Ishikawa (cell line): Measurements from ENCODE around the gene HABP2.

Experiments used
- CEBPB ChIP-seq: IDR thresholded peaks from 2 replicates; pipeline ENCODE4 v1.6.1; 2012
- CREB1 ChIP-seq: IDR thresholded peaks from 2 replicates; pipeline ENCODE4 v1.6.1; 2012; ENCODE audit warnings: low read depth
- EGR1 ChIP-seq: IDR thresholded peaks from 2 replicates; pipeline ENCODE4 v1.6.1; 2012
- EP300 ChIP-seq: IDR thresholded peaks from 2 replicates; pipeline ENCODE4 v1.6.1; 2012; ENCODE audit warnings: borderline replicate concordance
- FOXM1 ChIP-seq: IDR thresholded peaks from 2 replicates; pipeline ENCODE4 v1.6.1; 2012; ENCODE audit warnings: low read depth, borderline replicate concordance
- NFIC ChIP-seq: IDR thresholded peaks from 2 replicates; pipeline ENCODE4 v1.6.1; 2012
- RAD21 ChIP-seq: IDR thresholded peaks from 2 replicates; pipeline ENCODE4 v1.6.1; 2012; ENCODE audit warnings: low read depth
- REST ChIP-seq: IDR thresholded peaks from 2 replicates; pipeline ENCODE4 v1.6.1; 2012; ENCODE audit warnings: low read depth, mild to moderate bottlenecking
- TAF1 ChIP-seq: IDR thresholded peaks from 2 replicates; pipeline ENCODE4 v1.6.1; 2012; ENCODE audit warnings: low read depth, mild to moderate bottlenecking
- TCF12 ChIP-seq: IDR thresholded peaks from 2 replicates; pipeline ENCODE4 v1.6.1; 2012; ENCODE audit warnings: low read depth
- TEAD4 ChIP-seq: IDR thresholded peaks from 2 replicates; pipeline ENCODE4 v1.6.1; 2012
- USF1 ChIP-seq: IDR thresholded peaks from 2 replicates; pipeline ENCODE4 v1.6.1; 2012
- YY1 ChIP-seq: IDR thresholded peaks from 2 replicates; pipeline ENCODE4 v1.6.1; 2012; ENCODE audit warnings: low read depth
- ZBTB7A ChIP-seq: IDR thresholded peaks from 2 replicates; pipeline ENCODE4 v1.6.1; 2012; ENCODE audit warnings: low read depth
- TF ChIP-seq, protein P1 (sequence below): IDR thresholded peaks from 2 replicates; pipeline ENCODE4 v1.6.1; 2012

The HABP2 gene

GRCh38 chr10:113610631-113611601 lies 58.1 kb downstream of the HABP2 start:
- TF ChIP-seq NFIC (no peak), REST (no peak), USF1 (no peak), RAD21 (no peak), TEAD4 (no peak), TAF1 (no peak), CREB1 (no peak), TCF12 (no peak), EP300 (no peak), FOXM1 (no peak)

DNA sequence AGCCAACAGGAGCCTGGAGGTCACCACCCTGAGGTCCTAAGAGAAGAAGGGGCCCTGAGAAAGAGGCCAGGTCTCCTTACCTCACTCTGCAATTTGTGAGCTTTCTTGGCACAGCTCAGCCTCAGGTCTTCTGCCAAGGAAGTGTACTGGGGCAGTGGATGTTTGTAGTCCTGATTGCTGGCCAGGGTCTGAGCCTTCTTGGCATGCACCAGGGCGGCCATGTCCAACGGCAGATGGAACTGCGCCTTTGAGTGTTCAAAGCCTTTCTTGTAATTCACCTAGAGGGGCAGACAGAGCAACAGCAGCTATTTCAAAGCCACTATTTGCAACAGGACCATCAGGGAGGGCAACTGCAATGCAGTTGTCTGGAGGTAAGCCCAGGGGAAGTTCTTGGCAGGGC lies 59.3 kb downstream of the HABP2 start:
- TF ChIP-seq CEBPB (no peak), FOXM1 (no peak), RAD21 (no peak), NFIC (no peak), TEAD4 (no peak), TAF1 (no peak), USF1 (no peak), REST (no peak), CREB1 (no peak), ZBTB7A (no peak), EGR1 (no peak), YY1 (no peak), EP300 (no peak), TCF12 (no peak)
- TF ChIP-seq, protein P1, sequence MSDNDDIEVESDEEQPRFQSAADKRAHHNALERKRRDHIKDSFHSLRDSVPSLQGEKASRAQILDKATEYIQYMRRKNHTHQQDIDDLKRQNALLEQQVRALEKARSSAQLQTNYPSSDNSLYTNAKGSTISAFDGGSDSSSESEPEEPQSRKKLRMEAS = no peak

GRCh38 chr10:113613427-113613826 lies 60.6 kb downstream of the HABP2 start:
- TF ChIP-seq NFIC = no peak

DNA sequence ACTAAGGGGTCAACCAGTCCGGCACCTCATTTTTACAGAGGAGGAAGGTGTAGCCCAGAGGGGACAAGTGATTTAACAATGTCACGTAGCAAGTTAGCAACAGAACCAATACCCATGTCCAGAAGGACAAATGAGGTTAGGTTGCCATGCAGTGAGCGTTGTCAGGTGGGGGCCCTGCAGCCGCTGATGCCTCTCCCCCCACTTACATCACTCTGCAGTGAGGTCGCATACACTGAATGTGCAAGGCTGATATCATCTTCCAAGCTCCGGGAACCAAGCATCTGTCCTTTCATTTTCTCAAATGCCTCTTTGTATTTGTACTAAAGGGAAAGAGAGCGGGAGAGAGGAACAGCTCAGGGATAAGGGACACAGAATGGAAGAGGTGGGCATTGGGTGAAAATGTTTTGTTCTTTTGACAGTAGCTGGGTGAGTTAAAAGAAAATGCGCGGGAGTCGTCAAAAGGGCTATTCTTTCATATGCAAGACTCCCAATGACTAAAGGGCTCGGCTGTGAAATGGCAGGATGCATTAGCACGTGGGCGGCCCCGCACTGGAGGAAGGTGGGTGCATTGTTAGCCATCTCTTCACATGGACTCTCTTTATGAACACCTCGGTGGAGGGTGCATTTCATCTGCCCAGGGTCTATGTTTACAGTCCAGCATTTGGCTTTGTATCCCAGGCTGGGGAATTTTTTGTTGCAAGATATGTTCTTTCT lies 61.3 kb downstream of the HABP2 start:
- TF ChIP-seq, protein P1 = no peak
- TF ChIP-seq EGR1 = no peak
- no peak for TF ChIP-seq EP300
- no peak for TF ChIP-seq TCF12
- no peak for TF ChIP-seq RAD21
- TF ChIP-seq YY1 = no peak
- no peak for TF ChIP-seq TAF1
- no peak for TF ChIP-seq TEAD4

- no peak for TF ChIP-seq FOXM1
- no peak for TF ChIP-seq YY1
- peak; percentile 24 for TF ChIP-seq RAD21
- no peak for TF ChIP-seq EP300
Measured at GRCh38 chr10:113616244-113617074, 63.6 kb downstream of the HABP2 start.
